OCI-M1 (cell line): ENCODE data around the gene RPS19.
"Not testable (repeated sequence)": the region's sequence is repeated elsewhere in the genome, so short reads cannot be mapped to it uniquely, and the experiment has no call there.

ENCODE experiments used
- DNase-seq: peaks from one replicate; lab custom pipeline; 2025; lab: John Stamatoyannopoulos, UW

RPS19 gene

GRCh38 chr19:41860419-41861115 lies 512 bp downstream of the RPS19 start:
- DNase-seq = peak; percentile 44

GRCh38 chr19:41861116-41861768 lies 1.2 kb downstream of the RPS19 start:
- peak; percentile 44 for DNase-seq

GRCh38 chr19:41861846-41862245 lies 1.8 kb downstream of the RPS19 start:
- no peak for DNase-seq

GRCh38 chr19:41862445-41862986 lies 2.5 kb downstream of the RPS19 start:
- no peak for DNase-seq

- DNase-seq = no peak
Measured at GRCh38 chr19:41863209-41863931, 3.3 kb downstream of the RPS19 start.

- no peak for DNase-seq
Measured at GRCh38 chr19:41864374-41864773, 4.3 kb downstream of the RPS19 start.

GRCh38 chr19:41866284-41866683 lies 6.2 kb downstream of the RPS19 start:
- no peak for DNase-seq

GRCh38 chr19:41868120-41868988 lies 8.3 kb downstream of the RPS19 start:
- DNase-seq = no peak

- no peak for DNase-seq
Measured at GRCh38 chr19:41868989-41869300, 8.9 kb downstream of the RPS19 start.

GRCh38 chr19:41869374-41869955 lies 9.4 kb downstream of the RPS19 start:
- DNase-seq = no peak

GRCh38 chr19:41870401-41870873 lies 10.4 kb downstream of the RPS19 start:
- DNase-seq = no peak

GRCh38 chr19:41871573-41872383 lies 11.7 kb downstream of the RPS19 start:
- peak; percentile 33 for DNase-seq

- peak; percentile 16 for DNase-seq
Measured at GRCh38 chr19:41872384-41872774, 12.3 kb downstream of the RPS19 start.

GRCh38 chr19:41872775-41873647 lies 13.0 kb downstream of the RPS19 start:
- DNase-seq = peak; percentile 82

GRCh38 chr19:41875973-41876372 lies 15.9 kb downstream of the RPS19 start:
- DNase-seq = not testable (repeated sequence)

GRCh38 chr19:41876847-41877832 lies 17.1 kb downstream of the RPS19 start, which contains the start of gene CD79A:
TSS of gene CD79A (plus strand) at chr19:41877279. CDS start at chr19:41877305, 26 bp downstream.
- peak; percentile 82 for DNase-seq

GRCh38 chr19:41877916-41878905 lies 18.2 kb downstream of the RPS19 start:
- DNase-seq = no peak
